RWPE1 (cell line): Measurements from ENCODE around the gene CCDC81.
"Not testable (repeated sequence)": the region's sequence is repeated elsewhere in the genome, so short reads cannot be mapped to it uniquely, and the experiment has no call there.

Experiments
- CTCF ChIA-PET: fragments of 350-600 bp; sonication (Branson Sonifier 250); formaldehyde crosslinking; extraction: SDS; loops from one replicate; lab custom pipeline; 2021; lab: Yijun Ruan, JAX
- POLR2A ChIA-PET: fragments of 400-600 bp; formaldehyde crosslinking; extraction: SDS; loops from one replicate; lab custom pipeline; 2020; ENCODE audit warnings: antibody characterized with exemption; ENCODE audit not compliant: low non-redundant PET; lab: Yijun Ruan, JAX
- DNase-seq: peaks from one replicate; pipeline ENCODE4 v3.0.0; 2012; ENCODE audit warnings: low spot score
- H3K27ac ChIP-seq: fragments of 450-650 bp; 2 replicates; pipeline ENCODE4 v1.5.1; 2017
- CTCF ChIP-seq: fragments of 450-650 bp; conservative IDR thresholded peaks from 2 replicates; pipeline ENCODE4 v1.5.1; 2017; ENCODE audit warnings: low read depth, mild to moderate bottlenecking

The CCDC81 gene

DNA sequence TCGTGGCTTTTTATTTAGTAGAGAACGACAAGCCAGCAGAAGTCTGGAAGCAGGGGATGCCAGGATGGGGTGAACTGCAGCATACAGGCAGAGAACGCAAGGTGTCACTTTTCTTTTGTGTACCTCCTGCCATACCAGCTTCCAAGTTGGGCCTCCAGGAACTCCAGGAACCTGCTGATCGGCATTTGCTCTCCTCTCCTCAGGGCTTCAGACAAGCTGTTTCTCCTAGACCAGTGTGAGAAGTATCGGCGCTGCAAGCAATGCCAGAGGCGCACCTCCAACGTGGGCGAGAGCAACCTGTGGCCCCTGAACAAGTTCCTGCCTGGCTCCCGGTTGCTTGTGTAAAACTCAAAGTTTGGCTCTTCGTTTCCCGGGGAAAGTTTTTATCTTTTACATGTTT lies 47.7 kb downstream of the CCDC81 start:
- ChIA-PET CTCF (interaction anchor here (0.6 to 0.7 kb wide), 2 partner anchors 902 to 1991 kb away, joined by 3 to 4 read pairs; no protein-coding TSS in a partner anchor), POLR2A (no interaction called here)
- H3K27ac ChIP-seq = no peak overlapping the region
- no peak for TF ChIP-seq CTCF
- DNase-seq = no peak

GRCh38 chr11:86423488-86423887 lies 48.8 kb downstream of the CCDC81 start:
- DNase-seq, POLR2A ChIA-PET, H3K27ac ChIP-seq, CTCF ChIA-PET: not testable (repeated sequence)

DNA sequence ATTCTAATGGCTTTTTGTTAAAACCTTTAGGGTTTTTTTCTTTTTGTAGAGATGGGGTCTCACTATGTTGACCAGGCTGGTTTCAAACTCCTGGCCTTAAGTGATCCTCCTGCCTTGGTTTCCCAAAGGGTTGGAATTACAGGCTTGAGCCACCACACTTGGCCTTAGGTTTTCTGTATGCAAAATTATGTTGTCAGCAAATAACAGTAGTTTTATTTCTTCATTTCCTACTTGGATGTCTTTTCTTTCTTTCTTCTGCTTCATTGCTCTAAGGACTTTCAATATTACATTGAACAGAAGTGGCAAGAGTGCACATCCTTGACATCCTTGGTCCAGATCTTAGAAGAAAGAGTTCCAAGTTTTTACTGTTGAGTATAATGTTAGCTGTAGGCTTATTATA lies 52.8 kb downstream of the CCDC81 start:
- no peak for TF ChIP-seq CTCF
- no peak for DNase-seq
- no peak overlapping the region for H3K27ac ChIP-seq
- POLR2A ChIA-PET = no interaction called here
- CTCF ChIA-PET = no interaction called here

- ChIA-PET POLR2A (no interaction called here), CTCF (interaction anchor here (0.7 to 0.8 kb wide), 2 partner anchors 19 to 962 kb away, joined by 3 read pairs; no protein-coding TSS in a partner anchor)
- H3K27ac ChIP-seq = no peak overlapping the region
- TF ChIP-seq CTCF = no peak
- DNase-seq = no peak
Measured at GRCh38 chr11:86431258-86431657, 56.6 kb downstream of the CCDC81 start.

- POLR2A ChIA-PET, H3K27ac ChIP-seq, DNase-seq, CTCF ChIA-PET: not testable (repeated sequence)
Measured at GRCh38 chr11:86433361-86434095, 58.8 kb downstream of the CCDC81 start.

- no peak overlapping the region for H3K27ac ChIP-seq
- ChIA-PET POLR2A (no interaction called here), CTCF (no interaction called here)
- no peak for DNase-seq
- no peak for TF ChIP-seq CTCF
Measured at GRCh38 chr11:86435711-86436110, 61.0 kb downstream of the CCDC81 start.

- no peak for DNase-seq
- H3K27ac ChIP-seq = no peak overlapping the region
- POLR2A ChIA-PET = no interaction called here
- CTCF ChIA-PET = no interaction called here
- no peak for TF ChIP-seq CTCF
Measured at GRCh38 chr11:86438685-86439084, 64.0 kb downstream of the CCDC81 start.

- no peak for TF ChIP-seq CTCF
- CTCF ChIA-PET = no interaction called here
- H3K27ac ChIP-seq = no peak overlapping the region
- POLR2A ChIA-PET = no interaction called here
- DNase-seq = no peak
Measured at GRCh38 chr11:86440305-86440716, 65.6 kb downstream of the CCDC81 start.
